HCT116 (cell line): Measurements from ENCODE around the gene LOXL1. TPM values are rescaled to one million over a fixed set of nuclear protein-coding genes. Genes with fewer than 3 reads are reported as not detected.

Experiments
- ATAC-seq: fragments of 200-7000 bp; cut with Tn5 transposase; 2 replicates; pipeline ENCODE4 v1.9.1; 2020; ENCODE audit warnings: mild to moderate bottlenecking, moderate library complexity
- BruUV-seq: library from RNA; stranded (reverse); fragments of 400-500 nt; replicated peaks from 2 replicates; lab custom pipeline; 2021; lab: Mats Ljungman, UMichigan
- CTCF ChIA-PET: fragments of 300-600 bp; sonication (Branson Sonifier 250); formaldehyde crosslinking; loops from one replicate; lab custom pipeline; 2021; ENCODE audit warnings: antibody characterized with exemption; lab: Charles Lee
- POLR2A ChIA-PET: fragments of 300-600, 350-600 bp; sonication (Branson Sonifier 250); formaldehyde crosslinking; loops from one replicate; lab custom pipeline; 2021; ENCODE audit warnings: antibody characterized with exemption; lab: Charles Lee
- RAD21 ChIA-PET, 2 experiments: fragments of 300-600 bp; sonication (Branson Sonifier 250); formaldehyde crosslinking; loops; one replicate each; lab custom pipeline; 2023; ENCODE audit warnings: low total read pairs in 2 of 2; ENCODE audit not compliant: uncharacterized antibody in 2 of 2, unreplicated experiment in 2 of 2, low non-redundant PET in 1 of 2; lab: Charles Lee
- DNase-seq: peaks from one replicate; pipeline ENCODE4 v3.0.0-alpha.2; 2010; ENCODE audit warnings: low read depth, low spot score
- H2AFZ ChIP-seq: fragments of 200-600 bp; shearing (Covaris generic), sonication (generic); 2 replicates; pipeline ENCODE4 v1.6.1; 2017; ENCODE audit warnings: low read depth, mixed run types, mixed read lengths, antibody characterized with exemption, low read length; ENCODE audit not compliant: poor library complexity, severe bottlenecking
- H3K27ac ChIP-seq: 2 replicates; pipeline ENCODE4 v1.5.1; 2012; ENCODE audit warnings: low read depth, low read length
- H3K27me3 ChIP-seq: fragments of 200-600 bp; sonication (generic); 2 replicates; pipeline ENCODE4 v1.6.1; 2016; ENCODE audit warnings: mixed run types, low read length, mixed read lengths; ENCODE audit not compliant: insufficient read depth
- H3K36me3 ChIP-seq, 2 experiments: fragments of 200-500 bp in 1 of 2; fragments of 200-600 bp in 1 of 2; sonication (Bioruptor generic) in 1 of 2; sonication (generic) in 1 of 2; 2 replicates each; pipeline versions ENCODE4 v1.5.1 to v1.6.1; 2014 to 2016; ENCODE audit warnings: low read length in 2 of 2, inconsistent platforms in 1 of 2, mixed read lengths in 1 of 2, mixed run types in 1 of 2; ENCODE audit not compliant: insufficient read depth in 2 of 2, control insufficient read depth in 1 of 2
- H3K4me1 ChIP-seq, 2 experiments: fragments of 200-600 bp in 1 of 2; sonication (generic) in 1 of 2; 2 replicates each; pipeline versions ENCODE4 v1.5.1 to v1.6.1; 2012 to 2017; ENCODE audit warnings: low read length in 2 of 2, inconsistent platforms in 1 of 2, mild to moderate bottlenecking in 1 of 2, mixed read lengths in 1 of 2, mixed run types in 1 of 2, moderate library complexity in 1 of 2; ENCODE audit not compliant: insufficient read depth in 2 of 2, control insufficient read depth in 1 of 2
- H3K4me2 ChIP-seq: fragments of 200-600 bp; sonication (generic); 2 replicates; pipeline ENCODE4 v1.6.1; 2017; ENCODE audit warnings: mixed run types, low read length, mixed read lengths
- H3K4me3 ChIP-seq, 2 experiments: fragments of 200-600 bp in 1 of 2; sonication (generic) in 1 of 2; replicated peaks in 1 of 2; 2 replicates each; pipeline ENCODE4 v1.5.1; 2011 to 2016; ENCODE audit warnings: low read length in 2 of 2, control low read depth in 1 of 2, low read depth in 1 of 2, mild to moderate bottlenecking in 1 of 2, mixed read lengths in 1 of 2, mixed run types in 1 of 2
- H3K79me2 ChIP-seq: fragments of 200-600 bp; sonication (generic); 2 replicates; pipeline ENCODE4 v1.6.1; 2017; ENCODE audit warnings: mild to moderate bottlenecking, mixed run types, low read length, moderate library complexity, mixed read lengths; ENCODE audit not compliant: insufficient read depth
- H3K9ac ChIP-seq: fragments of 200-600 bp; sonication (generic); 2 replicates; pipeline ENCODE4 v1.6.1; 2016; ENCODE audit warnings: low read length, mixed read lengths
- H3K9me2 ChIP-seq: fragments of 200-600 bp; sonication (generic), shearing (Covaris generic); 2 replicates; pipeline ENCODE4 v1.6.1; 2017; ENCODE audit warnings: mixed run types, mild to moderate bottlenecking, moderate library complexity; ENCODE audit not compliant: insufficient read depth
- H3K9me3 ChIP-seq, 2 experiments: fragments of 200-500 bp in 1 of 2; fragments of 200-600 bp in 1 of 2; sonication (Bioruptor generic) in 1 of 2; sonication (generic) in 1 of 2; 2 replicates each; pipeline ENCODE4 v1.6.1; 2014 to 2017; ENCODE audit warnings: low read length in 2 of 2, mixed read lengths in 2 of 2, inconsistent platforms in 1 of 2, low read depth in 1 of 2, mild to moderate bottlenecking in 1 of 2, mixed run types in 1 of 2, moderate library complexity in 1 of 2; ENCODE audit not compliant: control insufficient read depth in 1 of 2, insufficient read depth in 1 of 2
- H4K20me1 ChIP-seq: fragments of 200-600 bp; sonication (generic), shearing (Covaris generic); 2 replicates; pipeline ENCODE4 v1.6.1; 2017; ENCODE audit warnings: mixed run types, mild to moderate bottlenecking, moderate library complexity; ENCODE audit not compliant: insufficient read depth
- ATF3 ChIP-seq: IDR thresholded peaks from 2 replicates; pipeline ENCODE4 v1.6.1; 2012
- CTCF ChIP-seq, 3 experiments: fragments of 200-600 bp in 1 of 3; sonication (generic) in 1 of 3; IDR thresholded peaks in 2 of 3; conservative IDR thresholded peaks in 1 of 3; 2 replicates each; pipeline ENCODE4 v1.5.1; 2012 to 2017; ENCODE audit warnings: low read depth in 2 of 3, low read length in 2 of 3, antibody characterized with exemption in 1 of 3, borderline replicate concordance in 1 of 3, control low read depth in 1 of 3, mild to moderate bottlenecking in 1 of 3, mixed read lengths in 1 of 3, mixed run types in 1 of 3, moderate library complexity in 1 of 3; ENCODE audit not compliant: insufficient read depth in 1 of 3
- ELF1 ChIP-seq: IDR thresholded peaks from 2 replicates; pipeline ENCODE4 v1.6.1; 2012; ENCODE audit warnings: low read depth, borderline replicate concordance
- EZH2phosphoT487 ChIP-seq: fragments of 200-600 bp; IDR thresholded peaks from 2 replicates; pipeline ENCODE4 v1.6.1; 2018; ENCODE audit warnings: antibody characterized with exemption, borderline replicate concordance
- FOSL1 ChIP-seq: IDR thresholded peaks from 2 replicates; pipeline ENCODE4 v1.6.1; 2012; ENCODE audit warnings: low read depth
- JUND ChIP-seq: IDR thresholded peaks from 2 replicates; pipeline ENCODE4 v1.6.1; 2012
- POLR2A ChIP-seq: IDR thresholded peaks from 2 replicates; pipeline ENCODE4 v1.7.0; 2011; ENCODE audit warnings: borderline replicate concordance; ENCODE audit not compliant: insufficient read depth, insufficient read length; ENCODE audit errors: extremely low read depth
- POLR2AphosphoS5 ChIP-seq: IDR thresholded peaks from 2 replicates; pipeline ENCODE4 v1.6.1; 2011; ENCODE audit warnings: mild to moderate bottlenecking, low read depth, low read length, moderate library complexity
- RAD21 ChIP-seq: IDR thresholded peaks from 2 replicates; pipeline ENCODE4 v1.6.1; 2012; ENCODE audit warnings: low read depth, mild to moderate bottlenecking
- REST ChIP-seq: IDR thresholded peaks from 2 replicates; pipeline ENCODE4 v1.6.1; 2012; ENCODE audit warnings: low read depth
- SP1 ChIP-seq: IDR thresholded peaks from 2 replicates; pipeline ENCODE4 v1.6.1; 2012; ENCODE audit warnings: low read depth
- TCF7L2 ChIP-seq: IDR thresholded peaks from 2 replicates; pipeline ENCODE4 v1.7.0; 2011; ENCODE audit warnings: borderline replicate concordance, inconsistent platforms; ENCODE audit not compliant: insufficient read depth, insufficient read length; ENCODE audit errors: extremely low read depth
- intact Hi-C: fragments of 100-400 bp; cut with micrococcal nuclease; formaldehyde crosslinking; loops from 2 replicates; pipeline ENCODE4 v1.10.0; 2022
- total RNA-seq: library from RNA; stranded (reverse); gene quantifications from one replicate; pipeline ENCODE4 v1.2.1, GENCODE V29; 2021; ENCODE audit not compliant: unreplicated experiment
- TF ChIP-seq, protein P1 (sequence below): IDR thresholded peaks from 2 replicates; pipeline ENCODE4 v1.6.1; 2012

Gene LOXL1
- total RNA-seq, 1 experiment from 2014 or later, result 14.9 TPM

GRCh38 chr15:73908030-73908821, 18.0 kb upstream of the LOXL1 start:
- Histone ChIP-seq H3K9ac (no peak overlapping the region), H3K4me2 (no peak overlapping the region), H3K36me3 (no peaks in the 10 kb centered on the region), H3K27ac (no peak overlapping the region), H4K20me1 (no peaks in the 10 kb centered on the region), H3K4me1 (no peaks in the 10 kb centered on the region), H3K79me2 (no peaks in the 10 kb centered on the region), H3K27me3 (no peaks in the 10 kb centered on the region), H3K9me2 (no peaks in the 10 kb centered on the region), H3K9me3 (no peaks in the 10 kb centered on the region), H3K4me3 (no peak overlapping the region), H2AFZ (no peak overlapping the region)
- no TSS peak for BruUV-seq
- ATAC-seq (peak; percentile 100), DNase-seq (peak; percentile 32)
- TF ChIP-seq SP1 (no peak), POLR2AphosphoS5 (no peak), FOSL1 (no peak), ATF3 (no peak), ELF1 (no peak), JUND (no peak), EZH2phosphoT487 (no peak), TCF7L2 (no peak), RAD21 (peak; percentile 82), POLR2A (no peak), REST (no peak), CTCF (IDR thresholded peaks at IDR 0.05 in 2 of 3, conservative IDR thresholded peaks at IDR 0.05 in 1 of 3; ENCODE audit: borderline replicate concordance in 1 of 3, insufficient read depth in 1 of 3, low read depth in 2 of 3, low read length in 2 of 3) (peak; percentile 78 to 95 (median 94))
- TF ChIP-seq, protein P1, sequence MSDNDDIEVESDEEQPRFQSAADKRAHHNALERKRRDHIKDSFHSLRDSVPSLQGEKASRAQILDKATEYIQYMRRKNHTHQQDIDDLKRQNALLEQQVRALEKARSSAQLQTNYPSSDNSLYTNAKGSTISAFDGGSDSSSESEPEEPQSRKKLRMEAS, result no peak
- RAD21 ChIA-PET, result no interaction called here
- POLR2A ChIA-PET, result no interaction called here
- CTCF ChIA-PET, result interaction anchor here (1.2 to 3.4 kb wide), 6 partner anchors 11 to 203 kb away, joined by 3 to 30 read pairs (median 6); partner anchors contain the start of gene TBC1D21
- intact Hi-C loops, result loop anchor here (1.0 to 5.0 kb wide), 3 partner anchors 34 to 624 kb away; no protein-coding TSS in a partner anchor
